ENCODE results near the gene MYO16.

- TF ChIP-seq CTCF (IDR thresholded peaks at IDR 0.05), result no peak
- no peak for TF ChIP-seq EP300 (IDR thresholded peaks at IDR 0.05)
Measured at GRCh38 chr13:108960006-108960405, 330.6 kb downstream of the MYO16 start.

All from tibial nerve (tissue), 4 donors.